IPS-18c (cell line): ENCODE measurements around the gene RFXANK.

Experiments used
- H3K4me3 ChIP-seq: 2 replicates; pipeline ENCODE4 v1.7.0; 2013; ENCODE audit warnings: low read depth, mild to moderate bottlenecking, low read length, moderate library complexity; ENCODE audit not compliant: insufficient read depth
- H3K9me3 ChIP-seq: one replicate; pipeline ENCODE4 v1.6.1; 2013; ENCODE audit warnings: mild to moderate bottlenecking, low read length, moderate library complexity; ENCODE audit not compliant: control insufficient read depth, insufficient read depth

RFXANK gene

DNA sequence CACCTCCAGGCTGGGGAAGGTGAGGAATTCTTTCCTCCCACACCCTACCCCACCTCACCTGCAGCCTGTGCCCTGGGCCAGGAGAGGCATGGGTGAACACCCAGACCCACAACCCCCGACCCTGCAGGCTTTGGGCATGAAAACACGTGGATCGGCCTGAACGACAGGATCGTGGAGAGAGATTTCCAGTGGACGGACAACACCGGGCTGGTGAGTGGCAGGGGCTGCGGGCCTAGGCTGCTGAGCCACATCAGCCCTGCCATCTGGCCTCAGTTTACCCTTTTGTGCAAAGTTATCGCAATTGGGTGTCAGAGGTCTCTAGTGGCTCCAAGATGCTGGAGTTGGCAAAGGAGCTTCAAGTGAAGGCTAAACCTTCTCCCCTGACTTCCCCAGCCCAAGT lies 48.4 kb downstream of the RFXANK start:
- Histone ChIP-seq H3K9me3 (no peaks in the 10 kb centered on the region), H3K4me3 (no peak overlapping the region)

DNA sequence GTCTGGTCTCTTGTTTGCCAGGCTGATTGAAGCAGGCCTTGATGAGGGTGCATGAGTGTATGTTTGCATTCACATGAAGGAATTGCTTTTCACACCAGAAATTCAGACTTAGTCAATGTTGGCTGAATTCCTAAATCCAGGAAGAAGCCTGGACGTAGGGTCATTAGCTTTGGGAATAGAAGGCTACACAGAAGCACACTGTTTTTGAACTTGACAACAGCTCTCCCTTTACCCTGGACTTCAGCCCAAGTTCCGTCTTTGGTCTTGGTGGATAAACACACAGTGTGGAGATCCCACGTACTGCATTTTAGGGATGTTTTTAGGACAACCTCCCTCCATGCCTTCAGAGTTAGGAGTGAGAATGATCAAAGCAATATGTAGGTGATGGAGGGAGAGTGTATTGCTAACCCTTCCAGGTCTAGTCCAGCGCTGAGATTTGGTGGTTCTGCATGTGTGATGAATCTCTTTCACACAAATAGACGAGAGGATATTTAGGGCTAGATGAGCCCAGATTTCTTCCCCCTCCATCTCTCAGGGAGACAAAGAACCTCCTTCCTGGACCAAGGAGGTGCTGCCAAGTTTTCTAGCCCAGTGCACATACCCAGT lies 58.2 kb downstream of the RFXANK start:
- H3K4me3 ChIP-seq: no peak overlapping the region
- no peaks in the 10 kb centered on the region for H3K9me3 ChIP-seq
